KOPT-K1 (cell line): ENCODE measurements around the gene RUNX1.

Experiments
- H3K27ac ChIP-seq: fragments of 200-600 bp; sonication (generic); 2 replicates; pipeline ENCODE4 v1.5.1; 2016; ENCODE audit warnings: antibody characterized with exemption, mild to moderate bottlenecking, low read depth, low read length; ENCODE audit not compliant: poor library complexity, severe bottlenecking
- H3K36me3 ChIP-seq: fragments of 200-600 bp; sonication (generic); 2 replicates; pipeline ENCODE4 v1.5.1; 2017; ENCODE audit warnings: antibody characterized with exemption, mild to moderate bottlenecking, low read length, moderate library complexity; ENCODE audit not compliant: insufficient read depth
- H3K9me3 ChIP-seq: fragments of 200-600 bp; sonication (generic); 2 replicates; pipeline ENCODE4 v1.5.1; 2017; ENCODE audit warnings: antibody characterized with exemption, low read length, mild to moderate bottlenecking; ENCODE audit not compliant: insufficient read depth, poor library complexity, severe bottlenecking

RUNX1 gene

DNA sequence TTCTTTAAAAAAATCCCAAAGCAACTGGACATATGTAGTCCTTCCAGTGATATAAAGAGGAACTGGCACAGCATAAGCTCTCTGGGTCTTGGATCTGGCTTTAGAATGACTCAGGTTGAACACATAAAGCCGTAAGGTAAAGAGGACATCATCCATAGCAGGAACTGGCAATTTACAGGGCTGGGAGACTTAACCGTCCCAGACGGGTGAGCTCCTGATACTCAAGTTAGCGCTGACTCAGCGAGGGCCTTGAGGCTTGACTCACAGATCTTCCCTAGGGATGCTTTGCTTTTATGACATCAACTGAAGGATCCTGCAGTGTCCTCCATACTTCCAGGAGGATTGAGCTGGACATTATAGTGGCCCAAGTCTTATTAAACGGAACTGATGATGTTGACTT, 226.2 kb downstream of the RUNX1 start:
- H3K36me3 ChIP-seq = peaks cover 100% of the 10 kb centered on the region
- H3K9me3 ChIP-seq = no peaks in the 10 kb centered on the region
- H3K27ac ChIP-seq = no peak overlapping the region

DNA sequence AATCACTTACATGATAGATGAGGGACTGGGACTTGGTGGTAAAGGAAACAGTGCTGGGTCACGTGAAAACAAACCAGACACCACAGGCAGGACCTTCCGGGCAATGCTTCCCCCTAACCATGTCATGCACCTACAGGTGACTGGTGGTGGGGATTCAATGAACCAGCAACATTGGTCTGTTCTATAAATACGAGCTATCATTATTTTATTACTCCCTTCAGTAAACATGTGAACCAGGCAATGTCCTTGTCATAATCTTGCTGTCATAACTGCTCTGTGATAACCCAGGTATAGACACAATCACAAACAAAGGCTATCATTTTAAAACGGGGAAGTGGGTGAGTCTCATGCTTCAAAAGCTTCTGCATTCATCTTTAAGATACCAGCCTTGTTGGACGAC, 226.9 kb downstream of the RUNX1 start:
- Histone ChIP-seq H3K36me3 (peaks cover 100% of the 10 kb centered on the region), H3K27ac (no peak overlapping the region), H3K9me3 (no peaks in the 10 kb centered on the region)

DNA sequence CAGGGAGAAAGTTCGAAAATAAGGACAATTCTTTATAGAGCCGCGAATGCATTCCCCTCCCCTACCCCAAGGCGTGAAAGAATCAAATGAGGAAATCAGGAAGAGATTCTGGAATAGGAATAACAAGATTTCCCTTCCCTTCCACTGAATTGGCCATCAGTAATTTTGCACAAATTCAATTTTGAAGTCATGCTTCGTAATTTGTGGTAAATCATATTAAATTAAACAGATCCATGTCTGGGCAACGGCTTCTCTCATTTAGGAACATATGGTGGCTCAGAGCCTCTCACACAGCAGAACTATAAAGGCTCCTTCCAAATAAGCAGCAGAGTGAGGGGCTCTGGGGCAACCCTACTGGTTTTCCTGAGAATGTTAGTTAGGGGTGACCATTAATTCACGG, 227.4 kb downstream of the RUNX1 start:
- no peaks in the 10 kb centered on the region for H3K9me3 ChIP-seq
- H3K27ac ChIP-seq = no peak overlapping the region
- H3K36me3 ChIP-seq = peaks cover 100% of the 10 kb centered on the region

DNA sequence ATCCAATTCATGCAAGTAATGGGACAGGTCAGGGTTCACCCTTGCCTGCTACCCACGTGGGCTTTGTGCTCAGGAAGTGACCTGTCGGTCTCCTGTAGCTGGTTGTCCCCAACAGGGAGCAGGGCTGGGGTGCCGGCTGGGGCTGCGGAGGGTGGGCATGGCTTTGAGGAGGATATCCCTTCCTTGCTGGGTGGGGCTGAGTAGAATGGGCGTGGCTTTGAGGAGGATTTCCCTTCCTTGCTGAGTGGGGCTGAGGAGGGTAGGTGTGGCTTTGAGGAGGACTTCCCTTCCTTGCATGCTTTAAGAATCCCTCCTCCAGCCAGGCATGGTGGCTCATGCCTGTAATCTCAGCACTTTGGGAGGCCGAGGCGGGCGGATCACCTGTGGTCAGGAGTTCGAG, 229.1 kb downstream of the RUNX1 start:
- no peak overlapping the region for H3K27ac ChIP-seq

DNA sequence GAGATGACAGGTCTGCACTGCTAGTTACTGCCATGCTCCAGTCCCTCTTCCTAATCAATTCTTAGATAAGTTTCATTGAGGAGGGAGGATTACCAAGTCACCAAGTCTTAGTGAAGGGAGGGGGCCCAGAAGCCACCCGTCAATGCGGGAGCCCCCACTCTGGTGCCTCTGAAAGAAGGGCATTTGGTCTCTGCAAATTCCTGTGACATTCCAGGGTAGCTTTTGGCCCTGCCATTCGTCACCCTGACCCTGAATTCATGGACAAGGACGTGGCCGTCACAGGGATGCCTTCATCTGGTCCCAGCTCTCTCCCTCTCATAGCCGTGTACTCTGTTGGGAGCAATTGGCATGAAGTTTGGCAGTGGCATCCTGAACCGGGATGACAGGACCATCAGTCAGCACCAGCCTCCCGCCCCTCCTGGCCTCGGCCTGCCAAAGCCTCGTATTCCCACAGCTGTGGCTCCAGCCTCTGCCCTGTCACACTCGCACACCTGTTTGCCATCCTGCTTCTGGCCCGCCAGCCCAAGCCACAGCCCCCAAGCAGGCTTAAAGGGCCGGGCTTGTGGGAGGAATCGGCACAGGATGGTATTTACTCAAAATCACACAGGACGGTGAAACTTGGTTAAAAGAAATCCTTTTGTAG, 229.6 kb downstream of the RUNX1 start:
- Histone ChIP-seq H3K36me3 (peaks cover 100% of the 10 kb centered on the region), H3K27ac (no peak overlapping the region), H3K9me3 (no peaks in the 10 kb centered on the region)

More for the DNA sequence above, 229.1 kb downstream of the RUNX1 start:
- Histone ChIP-seq H3K36me3 (peaks cover 100% of the 10 kb centered on the region), H3K9me3 (no peaks in the 10 kb centered on the region)

DNA sequence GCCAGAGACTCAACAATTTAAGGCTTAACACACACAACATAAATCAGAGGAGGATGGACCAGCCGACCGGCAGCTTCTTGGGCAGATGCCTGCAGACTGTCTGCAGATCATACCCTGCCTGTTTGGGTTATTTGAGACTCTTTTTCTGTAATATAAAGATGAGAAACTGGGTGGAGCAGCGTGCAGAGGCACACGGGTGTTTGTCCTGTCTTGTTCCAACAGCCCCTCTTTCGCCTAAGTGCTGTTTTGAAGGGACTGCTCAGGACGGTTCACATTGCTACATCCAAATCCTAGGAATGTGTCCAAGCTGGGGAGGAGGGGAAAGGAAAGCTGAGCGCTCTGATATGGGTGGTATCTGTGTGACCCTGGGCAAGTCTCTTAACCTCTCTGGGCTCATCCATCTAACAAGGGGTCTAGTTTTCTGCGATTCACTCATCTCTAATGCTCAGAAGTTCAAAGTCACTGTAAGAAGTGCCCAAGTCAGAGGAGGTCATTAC, 230.4 kb downstream of the RUNX1 start:
- no peak overlapping the region for H3K27ac ChIP-seq
- H3K36me3 ChIP-seq = peaks cover 100% of the 10 kb centered on the region
- H3K9me3 ChIP-seq = no peaks in the 10 kb centered on the region

DNA sequence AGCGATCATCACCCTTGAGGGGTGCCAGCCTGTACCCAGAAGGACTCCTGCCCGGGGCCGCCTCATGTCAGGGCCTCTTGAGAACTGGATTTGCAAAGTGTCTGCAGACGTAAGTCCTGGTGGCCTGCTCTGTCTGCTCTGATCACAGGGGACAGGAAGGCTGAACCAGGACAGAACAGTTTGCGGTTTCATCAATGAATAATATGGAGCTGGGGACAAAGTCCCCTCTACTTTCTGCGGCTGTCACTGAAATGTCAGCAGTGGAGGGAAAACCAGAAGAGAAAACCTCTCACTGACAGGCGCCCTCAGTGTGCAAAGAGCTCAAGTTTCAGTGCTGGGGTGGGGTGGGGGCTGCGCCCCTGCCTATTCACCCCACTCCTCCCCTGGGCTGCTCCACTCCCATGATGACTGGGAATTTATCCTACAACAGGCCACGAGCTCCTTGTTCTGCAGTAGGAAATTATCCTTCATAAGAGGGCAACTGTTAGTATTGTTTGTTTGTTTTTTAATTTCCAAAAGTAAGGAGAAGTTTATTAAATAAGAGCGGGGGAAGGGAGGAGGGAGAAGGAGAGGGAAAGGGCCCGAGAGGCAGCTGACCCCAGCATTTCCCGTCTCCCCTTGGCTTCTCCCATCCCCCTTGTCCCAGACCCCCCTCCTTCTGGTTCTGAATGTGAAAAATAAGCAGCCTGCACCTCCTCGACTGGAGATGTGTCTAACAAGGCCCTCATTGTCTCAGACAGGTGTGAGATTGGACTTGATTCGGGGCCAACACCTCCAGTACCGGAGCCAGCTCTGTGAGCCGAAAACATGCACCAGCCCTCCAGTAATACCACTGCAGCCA, 231.1 kb downstream of the RUNX1 start:
- H3K9me3 ChIP-seq = no peaks in the 10 kb centered on the region
- peaks cover 100% of the 10 kb centered on the region for H3K36me3 ChIP-seq
- H3K27ac ChIP-seq = no peak overlapping the region

DNA sequence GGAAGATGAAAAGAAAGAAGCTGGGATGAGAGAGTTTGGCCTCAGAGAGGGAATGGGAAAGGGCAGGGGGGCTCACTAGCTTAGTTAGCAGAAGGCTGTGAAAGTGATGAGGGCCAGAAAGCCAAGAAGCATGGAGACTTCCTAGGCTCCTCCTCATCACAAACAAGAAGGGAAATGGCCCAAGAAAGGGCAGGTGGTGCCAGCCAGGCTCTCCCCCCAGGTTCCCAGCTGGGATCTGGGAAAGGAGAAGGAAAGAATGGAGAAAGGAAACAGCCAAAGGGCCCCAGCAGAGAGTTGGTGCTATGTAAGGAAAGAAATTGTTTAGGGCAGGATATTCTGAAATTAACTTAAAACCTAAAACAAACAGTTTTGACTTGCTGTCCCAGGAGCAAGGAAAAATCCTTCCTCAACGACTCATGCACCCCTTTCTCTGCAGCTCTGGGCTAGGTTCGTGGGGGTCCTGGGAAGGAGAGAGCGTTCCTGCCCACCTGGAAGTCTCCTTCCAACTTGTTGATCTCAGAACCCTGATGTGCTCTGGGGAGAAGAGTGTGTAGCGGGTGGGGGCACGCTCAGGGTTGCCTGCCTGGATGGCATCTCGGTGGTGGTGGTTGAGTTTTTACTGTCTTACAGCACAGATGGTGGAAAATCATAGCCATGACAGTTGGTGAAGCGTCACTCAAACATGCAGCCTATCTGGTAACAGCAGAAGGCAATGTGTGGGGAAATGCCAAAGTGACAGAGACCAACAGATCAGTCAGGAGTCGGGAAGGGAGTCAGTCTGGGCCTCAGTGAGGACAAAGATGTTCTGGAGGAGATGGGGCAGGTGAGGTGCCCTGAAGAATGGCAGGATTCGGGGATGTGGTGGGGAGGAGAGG, 233.0 kb downstream of the RUNX1 start:
- Histone ChIP-seq H3K9me3 (no peaks in the 10 kb centered on the region), H3K27ac (no peak overlapping the region), H3K36me3 (peaks cover 100% of the 10 kb centered on the region)

DNA sequence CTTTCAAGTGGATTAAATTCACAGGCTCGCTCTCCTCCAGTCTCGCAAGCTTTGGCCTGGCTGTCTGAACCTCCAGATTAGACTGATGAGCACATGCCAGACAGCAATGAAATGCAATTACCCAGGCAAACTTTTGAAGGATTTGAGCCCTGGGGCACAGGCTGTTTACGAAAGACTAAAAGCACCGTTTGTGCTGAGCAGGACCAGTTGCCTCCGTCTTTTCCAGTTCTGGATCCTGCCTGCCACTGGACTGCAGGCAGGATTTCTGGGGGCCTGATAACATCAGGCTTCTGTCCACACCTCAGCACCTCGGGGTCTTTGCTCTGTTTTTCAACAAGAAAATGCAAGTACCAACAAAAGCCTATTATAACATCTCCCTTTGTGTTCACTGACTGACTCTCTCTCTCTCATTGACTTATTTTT, 234.6 kb downstream of the RUNX1 start:
- Histone ChIP-seq H3K36me3 (peaks cover 100% of the 10 kb centered on the region), H3K27ac (no peak overlapping the region), H3K9me3 (no peaks in the 10 kb centered on the region)

DNA sequence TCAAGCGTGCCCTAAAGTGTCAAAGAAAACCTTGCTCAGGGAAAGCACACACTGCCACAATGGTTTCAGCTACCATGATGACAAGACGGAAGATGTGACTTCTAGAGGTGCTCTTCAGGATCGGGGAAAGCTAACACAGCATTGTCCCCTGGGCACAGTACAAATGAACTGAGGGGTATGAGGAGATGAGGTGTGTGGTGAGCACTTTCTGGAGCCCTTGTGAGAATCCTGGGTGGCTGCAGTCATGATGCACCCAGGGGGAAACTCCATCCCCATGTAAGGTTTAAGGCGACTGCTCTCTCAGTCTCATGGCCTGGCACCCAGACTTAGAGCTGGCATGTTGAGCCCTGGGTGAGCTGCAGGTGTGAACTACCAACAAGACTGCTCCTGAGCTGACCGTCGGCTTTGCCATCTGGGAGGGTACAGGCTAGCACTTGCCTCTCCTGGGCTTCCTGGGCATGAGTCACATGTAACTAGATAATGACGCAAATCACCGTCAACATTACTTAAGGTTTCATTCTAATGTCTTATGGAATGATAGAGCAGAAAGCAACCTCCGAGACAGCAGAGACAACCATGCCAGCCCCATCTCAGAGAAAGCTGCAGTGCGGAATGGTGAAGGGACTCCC, 235.7 kb downstream of the RUNX1 start:
- Histone ChIP-seq H3K9me3 (no peaks in the 10 kb centered on the region), H3K27ac (no peak overlapping the region), H3K36me3 (peaks cover 100% of the 10 kb centered on the region)

DNA sequence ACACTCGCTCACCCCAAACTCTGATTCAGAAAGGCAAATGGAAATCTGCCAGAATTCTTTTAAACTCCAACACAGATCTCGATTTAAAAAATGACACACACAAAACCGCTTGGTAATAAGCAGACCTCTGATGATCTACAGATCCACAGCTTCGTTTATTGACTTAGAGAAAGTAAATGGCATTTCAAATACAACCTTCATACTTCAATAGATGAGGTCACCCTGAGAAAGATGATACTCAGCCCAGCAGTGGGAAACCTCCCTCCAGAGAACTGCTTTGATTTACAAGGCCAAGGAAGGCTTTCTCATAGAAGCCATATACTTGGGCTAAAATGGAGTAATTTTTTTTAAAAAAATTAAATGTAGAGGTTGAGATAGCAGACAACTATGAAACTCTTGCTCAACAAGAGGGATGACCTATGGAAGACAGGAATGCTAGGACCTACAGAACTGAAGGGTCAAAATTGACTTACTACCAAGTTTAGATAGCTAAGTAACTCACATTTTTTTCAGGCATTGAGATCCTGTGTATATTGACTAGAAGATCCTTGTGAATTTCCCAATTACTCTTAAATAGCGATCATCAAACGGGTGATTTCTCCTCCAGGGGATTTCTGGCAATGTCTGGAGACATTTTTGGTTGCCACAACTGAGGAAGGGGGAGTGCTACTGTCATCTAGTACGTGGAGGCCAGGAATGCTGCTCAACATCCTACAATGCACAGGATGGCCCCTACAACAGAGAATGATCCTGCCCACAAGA, 236.4 kb downstream of the RUNX1 start:
- H3K36me3 ChIP-seq = peaks cover 100% of the 10 kb centered on the region
- no peak overlapping the region for H3K27ac ChIP-seq
- no peaks in the 10 kb centered on the region for H3K9me3 ChIP-seq

DNA sequence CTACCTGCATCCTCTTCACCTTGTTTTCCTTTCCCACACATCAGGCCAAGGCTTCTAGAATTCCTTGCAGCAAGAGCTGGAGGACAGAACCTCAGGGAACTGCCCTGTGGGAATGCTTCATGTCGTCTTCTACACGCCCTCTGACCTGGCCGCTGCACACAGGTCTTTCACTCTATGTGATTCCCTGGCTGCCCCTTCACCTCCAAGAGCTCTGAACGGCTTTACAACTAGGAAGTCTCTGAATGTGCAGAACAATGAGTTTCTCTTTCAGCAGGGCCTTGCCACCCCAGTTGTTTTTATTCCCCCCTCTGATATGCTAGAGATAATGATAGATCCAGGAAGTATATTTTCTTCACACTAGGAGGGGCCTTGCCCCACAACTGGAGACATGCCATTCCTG, 237.7 kb downstream of the RUNX1 start:
- Histone ChIP-seq H3K9me3 (peaks cover 3% of the 10 kb centered on the region), H3K36me3 (peaks cover 100% of the 10 kb centered on the region), H3K27ac (no peak overlapping the region)

DNA sequence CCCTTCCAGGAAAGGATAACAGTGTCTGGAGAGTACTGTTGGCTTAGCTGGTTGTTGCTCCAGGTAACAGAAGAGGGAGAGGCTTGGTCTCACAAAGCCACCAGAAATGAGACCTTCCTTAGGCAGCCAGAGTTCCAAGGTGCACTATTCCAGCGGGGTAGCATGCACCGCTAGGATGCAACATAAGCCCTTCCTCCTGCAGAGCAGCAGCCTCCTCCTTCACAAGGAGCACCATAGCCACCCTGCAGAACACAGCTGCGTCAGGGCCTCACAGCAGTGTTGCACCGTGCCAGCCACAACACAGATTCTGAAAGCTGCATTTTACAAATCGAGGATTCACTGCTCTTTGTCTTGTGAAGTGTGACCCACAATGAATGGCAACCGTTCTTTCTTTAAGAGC, 238.3 kb downstream of the RUNX1 start:
- Histone ChIP-seq H3K9me3 (peaks cover 4% of the 10 kb centered on the region), H3K36me3 (peaks cover 99% of the 10 kb centered on the region), H3K27ac (no peak overlapping the region)

DNA sequence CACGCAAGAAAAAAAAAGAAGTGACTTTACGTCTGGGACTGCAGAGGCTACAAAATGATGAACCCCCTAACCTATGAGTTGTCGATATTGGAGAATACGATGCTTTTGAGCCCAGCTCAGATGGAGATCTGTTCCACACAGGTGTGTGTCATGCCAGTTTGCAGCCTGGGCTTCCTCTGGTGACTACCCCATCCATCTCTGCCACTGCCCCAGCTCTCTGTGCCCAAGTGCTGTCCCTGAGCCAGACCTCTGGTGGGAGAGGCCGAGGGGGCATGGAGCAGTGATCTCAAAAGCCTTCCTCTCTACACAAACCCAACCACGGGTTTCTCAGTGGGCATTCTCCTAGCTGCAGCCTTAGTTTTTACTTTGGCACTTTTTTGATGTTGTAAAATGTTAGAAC, 239.3 kb downstream of the RUNX1 start:
- peaks cover 99% of the 10 kb centered on the region for H3K36me3 ChIP-seq
- H3K27ac ChIP-seq = no peak overlapping the region

More for the DNA sequence above, 239.3 kb downstream of the RUNX1 start:
- H3K9me3 ChIP-seq = peaks cover 4% of the 10 kb centered on the region
